ENCODE measurements around the gene PTTG2. TPM values are rescaled to one million over a fixed set of nuclear protein-coding genes. Genes with fewer than 3 reads are reported as not detected.

PTTG2 gene
- total and polyA plus RNA-seq, 2 experiments from 2014 or later: 1.1 TPM; not detected in 1

DNA sequence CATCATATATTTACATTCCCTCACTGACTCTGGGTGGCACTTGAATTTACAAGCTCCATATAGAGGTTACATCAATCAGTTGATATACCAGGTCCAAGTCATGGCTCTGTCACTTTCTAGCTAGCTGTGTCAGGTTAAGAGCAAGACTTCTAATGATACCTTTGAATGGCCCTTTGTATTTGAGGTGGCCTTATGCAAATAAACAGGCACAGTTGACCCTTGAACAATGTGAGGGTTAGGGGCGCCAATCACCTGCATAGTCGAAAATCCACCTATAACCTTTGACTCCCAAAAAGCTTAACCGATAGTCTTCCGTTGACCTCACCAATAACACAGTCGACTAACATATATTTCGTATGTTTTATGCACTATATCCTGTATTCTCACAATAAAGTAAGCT, 1.3 kb upstream of the PTTG2 start:
- ATAC-seq (no peak), DNase-seq (ENCODE audit: low spot score) (no peak)
- Histone ChIP-seq H3K9me2 (ENCODE audit: insufficient read depth) (no peaks in the 10 kb centered on the region), H3K36me3 (ENCODE audit: insufficient read depth) (no peaks in the 10 kb centered on the region), H3K4me3 (no peak overlapping the region), H3K27me3 (ENCODE audit: insufficient read depth) (no peaks in the 10 kb centered on the region), H3K4me1 (ENCODE audit: insufficient read depth) (no peaks in the 10 kb centered on the region), H2AFZ (no peak overlapping the region), H4K20me1 (replicated peaks; ENCODE audit: insufficient read depth) (no peaks in the 10 kb centered on the region), H3K27ac (ENCODE audit: low read depth) (no peak overlapping the region), H3F3A (replicated peaks; ENCODE audit: low read depth) (no peaks in the 10 kb centered on the region), H3K79me2 (replicated peaks; ENCODE audit: insufficient read depth) (no peaks in the 10 kb centered on the region), H3K4me2 (no peak overlapping the region)
- H3K27me3 Mint-ChIP-seq (ENCODE audit: insufficient read depth, low read depth, poor library complexity): peaks cover 2% of the 10 kb centered on the region
- TF ChIP-seq ZNF331 (CRISPR knock-in tag; IDR thresholded peaks at IDR 0.05; ENCODE audit: low read depth): no peak
- TF ChIP-seq POLR2AphosphoS5 (IDR thresholded peaks at IDR 0.05; ENCODE audit: low read depth): no peak
- H3K36me3 Mint-ChIP-seq (ENCODE audit: low read depth): no peaks in the 10 kb centered on the region
- H3K4me3 Mint-ChIP-seq: no peak overlapping the region
- no peaks in the 10 kb centered on the region for H3K9me3 Mint-ChIP-seq
- no peak overlapping the region for H3K27ac Mint-ChIP-seq
- no peaks in the 10 kb centered on the region; the same call in 2 of the 3 replicates for H3K4me1 Mint-ChIP-seq

DNA sequence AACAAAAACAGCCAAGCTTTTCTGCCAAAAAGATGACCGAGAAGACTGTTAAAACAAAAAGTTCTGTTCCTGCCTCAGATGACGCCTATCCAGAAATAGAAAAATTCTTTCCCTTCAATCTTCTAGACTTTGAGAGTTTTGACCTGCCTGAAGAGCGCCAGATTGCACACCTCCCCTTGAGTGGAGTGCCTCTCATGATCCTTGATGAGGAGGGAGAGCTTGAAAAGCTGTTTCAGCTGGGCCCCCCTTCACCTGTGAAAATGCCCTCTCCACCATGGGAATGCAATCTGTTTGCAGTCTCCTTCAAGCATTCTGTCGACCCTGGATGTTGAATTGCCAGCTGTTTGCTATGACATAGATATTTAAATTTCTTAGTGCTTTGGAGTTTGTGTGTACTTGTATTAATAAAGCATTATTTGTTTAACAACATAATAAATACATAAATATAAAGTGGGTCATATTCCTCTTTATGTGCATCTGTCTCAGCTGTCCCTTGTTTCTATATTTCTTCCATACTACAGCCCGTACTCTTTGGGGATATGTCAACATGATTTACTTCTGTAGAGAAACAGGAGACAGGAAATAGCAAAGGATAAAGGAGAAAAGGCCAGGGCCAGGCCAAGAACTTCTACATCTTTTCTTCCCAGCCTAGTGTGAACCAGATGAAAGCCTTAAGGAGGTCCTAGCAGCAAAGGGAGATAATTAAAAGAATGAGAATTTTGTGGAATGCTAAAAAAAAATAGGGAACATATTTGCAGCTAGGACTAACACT, 667 bp downstream of the PTTG2 start:
- no peak for DNase-seq (ENCODE audit: low spot score)

More for the DNA sequence above, 667 bp downstream of the PTTG2 start:
- H3K9me3 Mint-ChIP-seq: no peaks in the 10 kb centered on the region
- H3K4me1 Mint-ChIP-seq: no peaks in the 10 kb centered on the region; the same call in 2 of the 3 replicates
- H2AFZ ChIP-seq: no peak overlapping the region
- H3K36me3 ChIP-seq (ENCODE audit: insufficient read depth): no peaks in the 10 kb centered on the region
- no peaks in the 10 kb centered on the region for H3K4me1 ChIP-seq (ENCODE audit: insufficient read depth)
- no peak overlapping the region for H3K27ac Mint-ChIP-seq
- TF ChIP-seq, protein P1, sequence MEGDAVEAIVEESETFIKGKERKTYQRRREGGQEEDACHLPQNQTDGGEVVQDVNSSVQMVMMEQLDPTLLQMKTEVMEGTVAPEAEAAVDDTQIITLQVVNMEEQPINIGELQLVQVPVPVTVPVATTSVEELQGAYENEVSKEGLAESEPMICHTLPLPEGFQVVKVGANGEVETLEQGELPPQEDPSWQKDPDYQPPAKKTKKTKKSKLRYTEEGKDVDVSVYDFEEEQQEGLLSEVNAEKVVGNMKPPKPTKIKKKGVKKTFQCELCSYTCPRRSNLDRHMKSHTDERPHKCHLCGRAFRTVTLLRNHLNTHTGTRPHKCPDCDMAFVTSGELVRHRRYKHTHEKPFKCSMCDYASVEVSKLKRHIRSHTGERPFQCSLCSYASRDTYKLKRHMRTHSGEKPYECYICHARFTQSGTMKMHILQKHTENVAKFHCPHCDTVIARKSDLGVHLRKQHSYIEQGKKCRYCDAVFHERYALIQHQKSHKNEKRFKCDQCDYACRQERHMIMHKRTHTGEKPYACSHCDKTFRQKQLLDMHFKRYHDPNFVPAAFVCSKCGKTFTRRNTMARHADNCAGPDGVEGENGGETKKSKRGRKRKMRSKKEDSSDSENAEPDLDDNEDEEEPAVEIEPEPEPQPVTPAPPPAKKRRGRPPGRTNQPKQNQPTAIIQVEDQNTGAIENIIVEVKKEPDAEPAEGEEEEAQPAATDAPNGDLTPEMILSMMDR (conservative IDR thresholded peaks at IDR 0.05; ENCODE audit: low read depth in 2 of 2): no peak
- no peak for TF ChIP-seq ZNF114 (CRISPR knock-in tag; IDR thresholded peaks at IDR 0.05)
- TF ChIP-seq EZH2phosphoT487 (IDR thresholded peaks at IDR 0.05; ENCODE audit: unreplicated experiment): no peak
- TF ChIP-seq, protein P2, sequence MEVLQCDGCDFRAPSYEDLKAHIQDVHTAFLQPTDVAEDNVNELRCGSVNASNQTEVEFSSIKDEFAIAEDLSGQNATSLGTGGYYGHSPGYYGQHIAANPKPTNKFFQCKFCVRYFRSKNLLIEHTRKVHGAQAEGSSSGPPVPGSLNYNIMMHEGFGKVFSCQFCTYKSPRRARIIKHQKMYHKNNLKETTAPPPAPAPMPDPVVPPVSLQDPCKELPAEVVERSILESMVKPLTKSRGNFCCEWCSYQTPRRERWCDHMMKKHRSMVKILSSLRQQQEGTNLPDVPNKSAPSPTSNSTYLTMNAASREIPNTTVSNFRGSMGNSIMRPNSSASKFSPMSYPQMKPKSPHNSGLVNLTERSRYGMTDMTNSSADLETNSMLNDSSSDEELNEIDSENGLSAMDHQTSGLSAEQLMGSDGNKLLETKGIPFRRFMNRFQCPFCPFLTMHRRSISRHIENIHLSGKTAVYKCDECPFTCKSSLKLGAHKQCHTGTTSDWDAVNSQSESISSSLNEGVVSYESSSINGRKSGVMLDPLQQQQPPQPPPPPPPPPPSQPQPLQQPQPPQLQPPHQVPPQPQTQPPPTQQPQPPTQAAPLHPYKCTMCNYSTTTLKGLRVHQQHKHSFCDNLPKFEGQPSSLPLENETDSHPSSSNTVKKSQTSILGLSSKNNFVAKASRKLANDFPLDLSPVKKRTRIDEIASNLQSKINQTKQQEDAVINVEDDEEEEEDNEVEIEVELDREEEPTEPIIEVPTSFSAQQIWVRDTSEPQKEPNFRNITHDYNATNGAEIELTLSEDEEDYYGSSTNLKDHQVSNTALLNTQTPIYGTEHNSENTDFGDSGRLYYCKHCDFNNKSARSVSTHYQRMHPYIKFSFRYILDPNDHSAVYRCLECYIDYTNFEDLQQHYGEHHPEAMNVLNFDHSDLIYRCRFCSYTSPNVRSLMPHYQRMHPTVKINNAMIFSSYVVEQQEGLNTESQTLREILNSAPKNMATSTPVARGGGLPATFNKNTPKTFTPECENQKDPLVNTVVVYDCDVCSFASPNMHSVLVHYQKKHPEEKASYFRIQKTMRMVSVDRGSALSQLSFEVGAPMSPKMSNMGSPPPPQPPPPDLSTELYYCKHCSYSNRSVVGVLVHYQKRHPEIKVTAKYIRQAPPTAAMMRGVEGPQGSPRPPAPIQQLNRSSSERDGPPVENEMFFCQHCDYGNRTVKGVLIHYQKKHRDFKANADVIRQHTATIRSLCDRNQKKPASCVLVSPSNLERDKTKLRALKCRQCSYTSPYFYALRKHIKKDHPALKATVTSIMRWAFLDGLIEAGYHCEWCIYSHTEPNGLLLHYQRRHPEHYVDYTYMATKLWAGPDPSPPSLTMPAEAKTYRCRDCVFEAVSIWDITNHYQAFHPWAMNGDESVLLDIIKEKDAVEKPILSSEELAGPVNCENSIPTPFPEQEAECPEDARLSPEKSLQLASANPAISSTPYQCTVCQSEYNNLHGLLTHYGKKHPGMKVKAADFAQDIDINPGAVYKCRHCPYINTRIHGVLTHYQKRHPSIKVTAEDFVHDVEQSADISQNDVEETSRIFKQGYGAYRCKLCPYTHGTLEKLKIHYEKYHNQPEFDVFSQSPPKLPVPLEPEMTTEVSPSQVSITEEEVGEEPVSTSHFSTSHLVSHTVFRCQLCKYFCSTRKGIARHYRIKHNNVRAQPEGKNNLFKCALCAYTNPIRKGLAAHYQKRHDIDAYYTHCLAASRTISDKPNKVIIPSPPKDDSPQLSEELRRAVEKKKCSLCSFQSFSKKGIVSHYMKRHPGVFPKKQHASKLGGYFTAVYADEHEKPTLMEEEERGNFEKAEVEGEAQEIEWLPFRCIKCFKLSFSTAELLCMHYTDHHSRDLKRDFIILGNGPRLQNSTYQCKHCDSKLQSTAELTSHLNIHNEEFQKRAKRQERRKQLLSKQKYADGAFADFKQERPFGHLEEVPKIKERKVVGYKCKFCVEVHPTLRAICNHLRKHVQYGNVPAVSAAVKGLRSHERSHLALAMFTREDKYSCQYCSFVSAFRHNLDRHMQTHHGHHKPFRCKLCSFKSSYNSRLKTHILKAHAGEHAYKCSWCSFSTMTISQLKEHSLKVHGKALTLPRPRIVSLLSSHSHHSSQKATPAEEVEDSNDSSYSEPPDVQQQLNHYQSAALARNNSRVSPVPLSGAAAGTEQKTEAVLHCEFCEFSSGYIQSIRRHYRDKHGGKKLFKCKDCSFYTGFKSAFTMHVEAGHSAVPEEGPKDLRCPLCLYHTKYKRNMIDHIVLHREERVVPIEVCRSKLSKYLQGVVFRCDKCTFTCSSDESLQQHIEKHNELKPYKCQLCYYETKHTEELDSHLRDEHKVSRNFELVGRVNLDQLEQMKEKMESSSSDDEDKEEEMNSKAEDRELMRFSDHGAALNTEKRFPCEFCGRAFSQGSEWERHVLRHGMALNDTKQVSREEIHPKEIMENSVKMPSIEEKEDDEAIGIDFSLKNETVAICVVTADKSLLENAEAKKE (CRISPR knock-in tag; IDR thresholded peaks at IDR 0.05): no peak
- no peak overlapping the region for H3K4me2 ChIP-seq
- no peaks in the 10 kb centered on the region for H3K27me3 ChIP-seq (ENCODE audit: insufficient read depth)
- H3K4me3 Mint-ChIP-seq: no peak overlapping the region
- no peak overlapping the region for H3K27ac ChIP-seq (ENCODE audit: low read depth)
- no peak for ATAC-seq
- H3K27me3 Mint-ChIP-seq (ENCODE audit: insufficient read depth, low read depth, poor library complexity): peaks cover 2% of the 10 kb centered on the region
- no peaks in the 10 kb centered on the region for H4K20me1 ChIP-seq (replicated peaks; ENCODE audit: insufficient read depth)
- H3K9me2 ChIP-seq (ENCODE audit: insufficient read depth): no peaks in the 10 kb centered on the region
- H3K4me3 ChIP-seq: no peak overlapping the region
- no peaks in the 10 kb centered on the region for H3F3A ChIP-seq (replicated peaks; ENCODE audit: low read depth)
- no peaks in the 10 kb centered on the region for H3K79me2 ChIP-seq (replicated peaks; ENCODE audit: insufficient read depth)
- no peaks in the 10 kb centered on the region for H3K36me3 Mint-ChIP-seq (ENCODE audit: low read depth)
